ENCODE results near the gene BCAS1.

Gene BCAS1

GRCh38 chr20:53899351-53900167 is 170.8 kb downstream of the BCAS1 start (continued):
- TF ChIP-seq BCL6B (tag by site-specific recombination; IDR thresholded peaks at IDR 0.05) (peak; percentile 52; the same call in 1 of the 2 replicates), ZNF239 (tag by site-specific recombination; IDR thresholded peaks at IDR 0.05) (no peak), HIC1 (tag by site-specific recombination; IDR thresholded peaks at IDR 0.05) (peak; percentile 51; the same call in 1 of the 2 replicates), ZNF146 (tag by site-specific recombination; IDR thresholded peaks at IDR 0.05) (peak; percentile 75), ZNF596 (tag by site-specific recombination; IDR thresholded peaks at IDR 0.05) (peak; percentile 52; the same call in 1 of the 2 replicates), EGR2 (tag by site-specific recombination; IDR thresholded peaks at IDR 0.05; ENCODE audit: low read depth) (no peak), ZBTB6 (tag by site-specific recombination; IDR thresholded peaks at IDR 0.05) (peak; percentile 57; the same call in 1 of the 2 replicates), ZNF549 (tag by site-specific recombination; IDR thresholded peaks at IDR 0.05) (no peak), ZBTB20 (tag by site-specific recombination; IDR thresholded peaks at IDR 0.05) (peak; percentile 44; the same call in 1 of the 2 replicates), ZNF791 (tag by site-specific recombination; IDR thresholded peaks at IDR 0.05) (no peak), KLF16 (tag by site-specific recombination; IDR thresholded peaks at IDR 0.05) (peak; percentile 94), ZNF157 (tag by site-specific recombination; IDR thresholded peaks at IDR 0.05) (no peak), ZNF404 (tag by site-specific recombination; IDR thresholded peaks at IDR 0.05) (no peak), KLF10 (tag by site-specific recombination; IDR thresholded peaks at IDR 0.05) (peak; percentile 92), SP7 (tag by site-specific recombination; IDR thresholded peaks at IDR 0.05) (peak; percentile 99), ZNF529 (tag by site-specific recombination; IDR thresholded peaks at IDR 0.05; ENCODE audit: insufficient replicate concordance) (peak; percentile 7), ZNF184 (tag by site-specific recombination; IDR thresholded peaks at IDR 0.05) (peak; percentile 79), KLF1 (tag by site-specific recombination; IDR thresholded peaks at IDR 0.05) (peak; percentile 97), PRDM1 (tag by site-specific recombination; IDR thresholded peaks at IDR 0.05) (no peak), ZNF449 (tag by site-specific recombination; IDR thresholded peaks at IDR 0.05) (peak; percentile 63; the same call in 1 of the 2 replicates), PRDM6 (tag by site-specific recombination; IDR thresholded peaks at IDR 0.05) (peak; percentile 77)
- TF ChIP-seq, protein P1, sequence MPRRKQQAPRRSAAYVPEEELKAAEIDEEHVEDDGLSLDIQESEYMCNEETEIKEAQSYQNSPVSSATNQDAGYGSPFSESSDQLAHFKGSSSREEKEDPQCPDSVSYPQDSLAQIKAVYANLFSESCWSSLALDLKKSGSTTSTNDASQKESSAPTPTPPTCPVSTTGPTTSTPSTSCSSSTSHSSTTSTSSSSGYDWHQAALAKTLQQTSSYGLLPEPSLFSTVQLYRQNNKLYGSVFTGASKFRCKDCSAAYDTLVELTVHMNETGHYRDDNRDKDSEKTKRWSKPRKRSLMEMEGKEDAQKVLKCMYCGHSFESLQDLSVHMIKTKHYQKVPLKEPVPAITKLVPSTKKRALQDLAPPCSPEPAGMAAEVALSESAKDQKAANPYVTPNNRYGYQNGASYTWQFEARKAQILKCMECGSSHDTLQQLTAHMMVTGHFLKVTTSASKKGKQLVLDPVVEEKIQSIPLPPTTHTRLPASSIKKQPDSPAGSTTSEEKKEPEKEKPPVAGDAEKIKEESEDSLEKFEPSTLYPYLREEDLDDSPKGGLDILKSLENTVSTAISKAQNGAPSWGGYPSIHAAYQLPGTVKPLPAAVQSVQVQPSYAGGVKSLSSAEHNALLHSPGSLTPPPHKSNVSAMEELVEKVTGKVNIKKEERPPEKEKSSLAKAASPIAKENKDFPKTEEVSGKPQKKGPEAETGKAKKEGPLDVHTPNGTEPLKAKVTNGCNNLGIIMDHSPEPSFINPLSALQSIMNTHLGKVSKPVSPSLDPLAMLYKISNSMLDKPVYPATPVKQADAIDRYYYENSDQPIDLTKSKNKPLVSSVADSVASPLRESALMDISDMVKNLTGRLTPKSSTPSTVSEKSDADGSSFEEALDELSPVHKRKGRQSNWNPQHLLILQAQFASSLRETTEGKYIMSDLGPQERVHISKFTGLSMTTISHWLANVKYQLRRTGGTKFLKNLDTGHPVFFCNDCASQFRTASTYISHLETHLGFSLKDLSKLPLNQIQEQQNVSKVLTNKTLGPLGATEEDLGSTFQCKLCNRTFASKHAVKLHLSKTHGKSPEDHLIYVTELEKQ (tag by site-specific recombination; IDR thresholded peaks at IDR 0.05; ENCODE audit: borderline replicate concordance) = peak; percentile 99
- TF ChIP-seq, protein P2, sequence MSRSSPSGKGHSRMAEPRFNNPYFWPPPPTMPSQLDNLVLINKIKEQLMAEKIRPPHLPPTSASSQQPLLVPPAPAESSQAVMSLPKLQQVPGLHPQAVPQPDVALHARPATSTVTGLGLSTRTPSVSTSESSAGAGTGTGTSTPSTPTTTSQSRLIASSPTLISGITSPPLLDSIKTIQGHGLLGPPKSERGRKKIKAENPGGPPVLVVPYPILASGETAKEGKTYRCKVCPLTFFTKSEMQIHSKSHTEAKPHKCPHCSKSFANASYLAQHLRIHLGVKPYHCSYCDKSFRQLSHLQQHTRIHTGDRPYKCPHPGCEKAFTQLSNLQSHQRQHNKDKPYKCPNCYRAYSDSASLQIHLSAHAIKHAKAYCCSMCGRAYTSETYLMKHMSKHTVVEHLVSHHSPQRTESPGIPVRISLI (tag by site-specific recombination; IDR thresholded peaks at IDR 0.05) = peak; percentile 96
- TF ChIP-seq, protein P3, sequence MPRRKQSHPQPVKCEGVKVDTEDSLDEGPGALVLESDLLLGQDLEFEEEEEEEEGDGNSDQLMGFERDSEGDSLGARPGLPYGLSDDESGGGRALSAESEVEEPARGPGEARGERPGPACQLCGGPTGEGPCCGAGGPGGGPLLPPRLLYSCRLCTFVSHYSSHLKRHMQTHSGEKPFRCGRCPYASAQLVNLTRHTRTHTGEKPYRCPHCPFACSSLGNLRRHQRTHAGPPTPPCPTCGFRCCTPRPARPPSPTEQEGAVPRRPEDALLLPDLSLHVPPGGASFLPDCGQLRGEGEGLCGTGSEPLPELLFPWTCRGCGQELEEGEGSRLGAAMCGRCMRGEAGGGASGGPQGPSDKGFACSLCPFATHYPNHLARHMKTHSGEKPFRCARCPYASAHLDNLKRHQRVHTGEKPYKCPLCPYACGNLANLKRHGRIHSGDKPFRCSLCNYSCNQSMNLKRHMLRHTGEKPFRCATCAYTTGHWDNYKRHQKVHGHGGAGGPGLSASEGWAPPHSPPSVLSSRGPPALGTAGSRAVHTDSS (tag by site-specific recombination; IDR thresholded peaks at IDR 0.05) = peak; percentile 44; the same call in 1 of the 2 replicates

Data from HEK293 (cell line).